Colonic mucosa (tissue), 4 donors: ENCODE data around the gene HEATR5A. TPM values are rescaled to one million over a fixed set of nuclear protein-coding genes. Genes with fewer than 3 reads are reported as not detected.

Experiments
- DNase-seq: peaks from one replicate; pipeline ENCODE4 v3.0.0-alpha.2; 2020
- H3K27ac ChIP-seq: fragments of 200-600 bp; one replicate; pipeline ENCODE4 v1.8.0; 2021
- H3K27me3 ChIP-seq: fragments of 200-600 bp; one replicate; pipeline ENCODE4 v1.8.0; 2021
- H3K36me3 ChIP-seq: fragments of 200-600 bp; one replicate; pipeline ENCODE4 v1.8.0; 2021
- H3K4me1 ChIP-seq: fragments of 200-600 bp; one replicate; pipeline ENCODE4 v1.8.0; 2021; ENCODE audit warnings: mild to moderate bottlenecking
- H3K4me3 ChIP-seq: fragments of 200-600 bp; one replicate; pipeline ENCODE4 v1.8.0; 2021
- H3K9ac ChIP-seq, 2 donors: one replicate each; pipeline ENCODE4 v1.7.0; 2013; ENCODE audit warnings: control low read depth in 2 of 2, low read depth in 2 of 2, low read length in 2 of 2
- H3K9me3 ChIP-seq: fragments of 200-600 bp; one replicate; pipeline ENCODE4 v1.8.0; 2021
- CTCF ChIP-seq: fragments of 200-600 bp; IDR thresholded peaks from one replicate; pipeline ENCODE4 v1.8.0; 2022; ENCODE audit warnings: antibody characterized with exemption, mild to moderate bottlenecking
- intact Hi-C: fragments of 100-400 bp; cut with DNase I; formaldehyde crosslinking; loops from one replicate; pipeline ENCODE4 v1.14.1; 2022
- total RNA-seq, 2 donors: library from RNA; stranded (reverse); fragmentation: NEBNext Ultra II Directional in 1 of 2; extraction: Animal tissue kit (Norgen Biotek cat#: 25700) in 1 of 2; gene quantifications; one replicate each; pipeline ENCODE4 v1.2.1, GENCODE V29; 2021
- donor health status: healthy.
- donor health status: DM: no; HTN: no; CAD: no.
- donor health status: DM: no; HTN: no; CAD: no.

The HEATR5A gene
- total RNA-seq, 2 donors from 2014 or later: 45.5 to 58.2 TPM

- H3K27ac ChIP-seq: no peak overlapping the region
- no peaks in the 10 kb centered on the region for H3K27me3 ChIP-seq
- no peak for TF ChIP-seq CTCF
- no peaks in the 10 kb centered on the region for H3K36me3 ChIP-seq
- no peak for DNase-seq
- H3K9me3 ChIP-seq: no peaks in the 10 kb centered on the region
- no peak overlapping the region for H3K4me3 ChIP-seq
- no peak overlapping the region for H3K9ac ChIP-seq
- intact Hi-C loops: no loop called here
- H3K4me1 ChIP-seq: no peaks in the 10 kb centered on the region
These were observed 25.2 kb downstream of the HEATR5A start for GRCh38 chr14:31395119-31395518.

GRCh38 chr14:31391977-31392503 lies 28.3 kb downstream of the HEATR5A start:
- H3K4me3 ChIP-seq: no peak overlapping the region
- DNase-seq: no peak
- H3K9ac ChIP-seq: no peak overlapping the region
- H3K36me3 ChIP-seq: no peaks in the 10 kb centered on the region
- no peaks in the 10 kb centered on the region for H3K4me1 ChIP-seq
- no peak overlapping the region for H3K27ac ChIP-seq
- no peaks in the 10 kb centered on the region for H3K27me3 ChIP-seq
- intact Hi-C loops: no loop called here
- no peaks in the 10 kb centered on the region for H3K9me3 ChIP-seq
- no peak for TF ChIP-seq CTCF

DNA sequence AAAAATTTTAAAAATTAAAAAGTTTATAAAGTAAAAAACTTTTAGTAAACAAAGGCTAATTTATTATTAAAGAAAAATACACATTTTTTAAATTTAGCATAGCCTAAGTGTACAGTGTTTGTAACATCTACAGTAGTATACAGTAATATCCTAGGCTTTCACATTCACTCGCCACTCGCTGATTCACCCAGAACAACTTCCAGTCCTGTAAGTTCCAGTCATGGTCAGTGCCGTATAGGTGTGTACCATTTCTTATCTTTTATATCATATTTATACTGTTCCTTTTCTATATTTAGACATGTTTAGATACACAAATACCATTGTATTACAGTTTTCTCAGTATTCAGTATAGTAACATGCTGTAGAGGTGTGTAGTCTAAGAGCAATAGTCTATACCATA lies 28.9 kb downstream of the HEATR5A start:
- Histone ChIP-seq H3K4me1 (no peaks in the 10 kb centered on the region), H3K9me3 (no peaks in the 10 kb centered on the region), H3K27ac (no peak overlapping the region), H3K4me3 (no peak overlapping the region), H3K9ac (no peak overlapping the region), H3K27me3 (no peaks in the 10 kb centered on the region), H3K36me3 (no peaks in the 10 kb centered on the region)
- DNase-seq: no peak
- intact Hi-C loops: no loop called here
- no peak for TF ChIP-seq CTCF

DNA sequence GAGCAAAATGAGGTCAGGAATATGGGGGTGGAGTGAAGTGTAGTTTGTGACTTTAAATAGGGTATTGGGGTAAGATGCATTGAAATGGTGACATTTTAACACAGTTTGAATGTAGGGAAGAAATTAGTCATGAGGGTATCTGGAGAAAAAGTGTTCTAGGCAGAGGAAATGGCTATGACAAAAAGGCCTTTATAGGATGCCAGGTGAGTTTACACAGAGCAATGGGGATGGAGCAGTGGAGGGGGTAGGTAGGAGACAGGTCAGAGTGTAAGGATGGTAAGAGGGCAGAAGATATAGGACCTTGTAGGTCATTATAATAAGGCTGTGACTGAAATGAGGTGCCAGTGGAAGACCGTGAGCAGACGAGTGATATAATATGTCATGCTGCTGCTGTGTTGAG lies 30.4 kb downstream of the HEATR5A start:
- Histone ChIP-seq H3K9me3 (no peaks in the 10 kb centered on the region), H3K4me3 (no peak overlapping the region), H3K27me3 (no peaks in the 10 kb centered on the region), H3K36me3 (no peaks in the 10 kb centered on the region), H3K4me1 (no peaks in the 10 kb centered on the region), H3K9ac (no peak overlapping the region), H3K27ac (no peak overlapping the region)
- no peak for DNase-seq
- intact Hi-C loops: no loop called here
- no peak for TF ChIP-seq CTCF

DNA sequence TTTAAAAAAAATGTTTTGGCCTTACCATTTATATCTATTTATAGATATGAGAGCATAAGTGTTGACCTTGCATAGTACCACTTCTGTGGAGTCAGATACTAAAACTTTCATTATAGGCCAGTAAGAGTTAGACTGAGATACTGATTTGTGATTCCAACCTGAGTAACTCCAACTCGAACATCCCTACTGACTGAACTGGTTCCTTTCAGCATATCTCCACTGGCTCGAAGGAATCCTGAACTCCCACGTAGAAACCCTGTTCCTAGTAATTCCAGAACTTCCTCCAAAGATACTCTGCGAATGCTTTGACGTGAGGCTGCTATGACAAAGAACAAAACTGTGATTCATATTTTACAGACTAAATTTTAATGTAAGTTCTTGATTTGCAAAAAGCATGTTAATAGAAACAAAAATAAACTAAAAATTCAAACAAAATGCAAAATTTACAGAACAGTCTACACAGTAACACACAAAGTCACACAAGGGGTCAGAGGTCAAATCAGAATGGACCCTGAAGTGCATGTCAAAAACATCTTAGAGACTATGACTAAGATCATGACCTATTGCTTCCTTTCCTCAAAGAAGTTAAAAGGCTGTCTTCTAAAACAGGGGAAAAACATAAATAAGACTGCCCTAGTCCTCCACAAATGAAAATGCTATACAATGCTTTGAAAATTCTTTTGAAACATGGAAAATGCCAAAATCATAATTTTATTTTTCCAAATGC lies 31.5 kb downstream of the HEATR5A start:
- no peak overlapping the region for H3K4me3 ChIP-seq
- intact Hi-C loops: no loop called here
- no peak overlapping the region for H3K27ac ChIP-seq
- no peak for DNase-seq
- H3K36me3 ChIP-seq: no peaks in the 10 kb centered on the region
- no peak overlapping the region for H3K9ac ChIP-seq
- no peaks in the 10 kb centered on the region for H3K4me1 ChIP-seq
- no peaks in the 10 kb centered on the region for H3K9me3 ChIP-seq
- no peak for TF ChIP-seq CTCF
- H3K27me3 ChIP-seq: no peaks in the 10 kb centered on the region
